K562 (cell line): ENCODE measurements around the gene VPS35. TPM values are rescaled to one million over a fixed set of nuclear protein-coding genes. Genes with fewer than 3 reads are reported as not detected.

Experiments
- DPF2 ChIP-seq: fragments of 450-650 bp; IDR thresholded peaks from 2 replicates; pipeline ENCODE4 v1.6.1; 2016
- FUS ChIP-seq: fragments of 200-400 bp; formaldehyde crosslinking; optimal IDR thresholded peaks from 2 replicates; pipeline ENCODE3; 2017; ENCODE audit warnings: low read depth, low read length
- GATAD2A ChIP-seq: fragments of 450-650 bp; IDR thresholded peaks from 2 replicates; pipeline ENCODE4 v1.6.1; 2017
- HNRNPL ChIP-seq: fragments of 200-400 bp; formaldehyde crosslinking; IDR thresholded peaks from 2 replicates; pipeline ENCODE4 v1.6.1; 2017; ENCODE audit warnings: low read depth, mild to moderate bottlenecking, low read length
- HNRNPLL ChIP-seq: fragments of 200-400 bp; formaldehyde crosslinking; IDR thresholded peaks from 2 replicates; pipeline ENCODE4 v1.6.1; 2017; ENCODE audit warnings: low read length, low read depth, mild to moderate bottlenecking; ENCODE audit not compliant: poor library complexity, severe bottlenecking
- KDM1A ChIP-seq, 2 experiments: fragments of 450-650 bp; IDR thresholded peaks; 2 replicates each; pipeline ENCODE4 v1.6.1; 2016; ENCODE audit warnings: mild to moderate bottlenecking in 2 of 2
- NCOA6 ChIP-seq: fragments of 450-650 bp; IDR thresholded peaks from 2 replicates; pipeline ENCODE4 v1.6.1; 2017; ENCODE audit warnings: mild to moderate bottlenecking
- NR4A1 ChIP-seq, 2 experiments: fragments of 250-450 bp in 1 of 2; fragments of 450-650 bp in 1 of 2; sonication (Bioruptor Pico) in 1 of 2; IDR thresholded peaks; 2 replicates each; pipeline versions ENCODE4 v1.4.0 to v1.6.1; 2016 to 2020; ENCODE audit warnings: mild to moderate bottlenecking in 2 of 2, missing compliant biosample characterization in 1 of 2, missing genetic modification characterization in 1 of 2, moderate library complexity in 1 of 2
- PHF20 ChIP-seq: fragments of 450-650 bp; IDR thresholded peaks from 2 replicates; pipeline ENCODE4 v1.6.1; 2018; ENCODE audit not compliant: partially characterized antibody
- PHTF2 ChIP-seq: fragments of 250-450 bp; sonication (Bioruptor Pico); IDR thresholded peaks from 2 replicates; pipeline ENCODE4 v1.5.0; 2021; ENCODE audit warnings: mild to moderate bottlenecking
- SAFB2 ChIP-seq: fragments of 200-400 bp; formaldehyde crosslinking; IDR thresholded peaks from 2 replicates; pipeline ENCODE4 v1.6.1; 2018; ENCODE audit warnings: borderline replicate concordance, low read length, low read depth, moderate library complexity; ENCODE audit not compliant: severe bottlenecking
- SOX6 ChIP-seq: fragments of 450-650 bp; IDR thresholded peaks from 2 replicates; pipeline ENCODE4 v1.6.1; 2014; ENCODE audit warnings: mild to moderate bottlenecking
- TCF7 ChIP-seq: sonication (generic); IDR thresholded peaks from 2 replicates; pipeline ENCODE4 v1.6.1; 2016; ENCODE audit warnings: antibody characterized with exemption, borderline replicate concordance
- ZC3H11A ChIP-seq: IDR thresholded peaks from 2 replicates; pipeline ENCODE4 v1.6.1; 2012; ENCODE audit warnings: low read depth, low read length, improper control_type of control experiment
- ZNF146 ChIP-seq: IDR thresholded peaks from one replicate; pipeline ENCODE4 v1.6.1; 2018; ENCODE audit warnings: missing compliant biosample characterization; ENCODE audit not compliant: unreplicated experiment
- polyA plus RNA-seq, 8 experiments: library from polyadenylated mRNA; depleted of rRNA in 4 of 8; stranded (reverse) in 5 of 8; unstranded in 3 of 8; fragments of >200 nt; fragmentation: Nextera tagmentation in 2 of 8; fragmentation: Illumina TruSeq in 1 of 8; extraction: Ambion mirVana in 2 of 8; extraction: Trizol in 1 of 8; gene quantifications; 2 replicates each; pipeline versions ENCODE4 v1.2.1 to v1.2.3, GENCODE V29; 2011 to 2014; ENCODE audit warnings: inconsistent platforms in 1 of 8, missing spikeins in 1 of 8
- total RNA-seq, 7 experiments: library from RNA; depleted of rRNA in 6 of 7; stranded (reverse); fragments of >200 nt in 6 of 7; fragmentation: Illumina TruSeq in 2 of 7; extraction: Trizol in 2 of 7; gene quantifications; 2 replicates each; pipeline versions ENCODE4 v1.2.1 to v1.2.3, GENCODE V29; 2011 to 2021; ENCODE audit warnings: low replicate concordance in 1 of 7
- TF ChIP-seq, protein P1 (sequence below): fragments of 250-450 bp; sonication (Bioruptor Pico); IDR thresholded peaks from 2 replicates; pipeline ENCODE4 v1.5.0; 2020; ENCODE audit warnings: mild to moderate bottlenecking, borderline replicate concordance
- TF ChIP-seq, protein P2 (sequence below): fragments of 450-650 bp; IDR thresholded peaks from 2 replicates; pipeline ENCODE4 v1.7.0; 2016; ENCODE audit warnings: borderline replicate concordance
- TF ChIP-seq, protein P3 (sequence below): fragments of 450-650 bp; formaldehyde crosslinking; IDR thresholded peaks from 2 replicates; pipeline ENCODE4 v1.4.0; 2020; ENCODE audit warnings: mild to moderate bottlenecking
- TF ChIP-seq, protein P4 (sequence below): IDR thresholded peaks from 2 replicates; pipeline ENCODE4 v1.6.1; 2011; ENCODE audit warnings: borderline replicate concordance, low read depth, mild to moderate bottlenecking, moderate library complexity, low read length; ENCODE audit not compliant: insufficient read depth, poor library complexity, severe bottlenecking

The VPS35 gene
- total and polyA plus RNA-seq, 9 of the 15 experiments (the other 6 are each of a cell fraction or from before 2014, with no cell fraction given): 32.7 to 131 (median 66.2) TPM

DNA sequence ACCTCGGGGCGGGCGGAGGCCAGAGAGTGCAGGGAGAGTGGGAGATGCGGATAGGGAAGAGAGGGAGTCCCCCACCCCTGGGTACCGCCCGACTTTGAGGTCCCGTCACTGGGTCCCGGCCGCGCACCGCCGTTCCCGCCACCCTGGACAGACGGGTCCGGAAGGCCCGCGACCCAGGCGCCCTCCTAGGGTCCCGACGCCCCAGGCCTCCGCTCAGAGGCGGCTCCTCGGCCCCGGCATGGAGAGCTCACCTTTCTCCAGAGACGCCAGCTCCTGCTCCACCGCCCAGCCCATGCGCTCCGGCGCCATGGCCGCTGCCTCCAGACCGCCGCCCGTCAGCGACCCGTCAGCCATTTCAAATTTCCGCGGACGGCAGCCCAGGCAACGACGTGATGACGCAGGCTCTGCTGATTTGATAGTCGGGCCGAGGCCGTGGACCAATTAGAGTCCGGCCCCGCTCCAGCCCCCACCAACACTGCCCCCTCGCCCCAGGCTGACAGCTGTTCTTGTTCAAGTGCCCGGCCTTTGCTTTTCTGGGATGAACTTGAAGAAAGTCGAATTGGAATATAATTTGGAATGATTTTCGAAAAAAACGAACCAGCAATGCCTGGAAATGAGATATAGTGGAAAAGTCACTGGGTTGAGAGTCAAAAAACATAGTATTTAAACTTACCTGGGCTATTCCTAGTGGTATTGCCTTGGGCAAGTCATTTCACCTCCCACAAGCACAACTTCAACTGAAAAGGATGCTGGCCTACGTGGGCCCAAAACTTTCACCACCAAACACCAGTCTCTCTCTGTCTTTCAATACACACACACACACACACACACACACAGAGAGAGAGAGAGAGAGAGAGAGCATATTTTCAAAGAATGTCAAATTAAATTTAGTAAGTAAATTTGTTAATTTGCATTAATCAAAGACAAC lies 67.7 kb downstream of the VPS35 start, which contains the start of gene SHCBP1 (continued):
- TF ChIP-seq, protein P1, sequence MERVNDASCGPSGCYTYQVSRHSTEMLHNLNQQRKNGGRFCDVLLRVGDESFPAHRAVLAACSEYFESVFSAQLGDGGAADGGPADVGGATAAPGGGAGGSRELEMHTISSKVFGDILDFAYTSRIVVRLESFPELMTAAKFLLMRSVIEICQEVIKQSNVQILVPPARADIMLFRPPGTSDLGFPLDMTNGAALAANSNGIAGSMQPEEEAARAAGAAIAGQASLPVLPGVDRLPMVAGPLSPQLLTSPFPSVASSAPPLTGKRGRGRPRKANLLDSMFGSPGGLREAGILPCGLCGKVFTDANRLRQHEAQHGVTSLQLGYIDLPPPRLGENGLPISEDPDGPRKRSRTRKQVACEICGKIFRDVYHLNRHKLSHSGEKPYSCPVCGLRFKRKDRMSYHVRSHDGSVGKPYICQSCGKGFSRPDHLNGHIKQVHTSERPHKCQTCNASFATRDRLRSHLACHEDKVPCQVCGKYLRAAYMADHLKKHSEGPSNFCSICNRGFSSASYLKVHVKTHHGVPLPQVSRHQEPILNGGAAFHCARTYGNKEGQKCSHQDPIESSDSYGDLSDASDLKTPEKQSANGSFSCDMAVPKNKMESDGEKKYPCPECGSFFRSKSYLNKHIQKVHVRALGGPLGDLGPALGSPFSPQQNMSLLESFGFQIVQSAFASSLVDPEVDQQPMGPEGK (CRISPR knock-in tag): no peak
- TF ChIP-seq SOX6 (no peak), DPF2 (no peak), KDM1A (IDR thresholded peaks at IDR 0.05) (no peak), TCF7 (no peak), HNRNPLL (peak; percentile 40), ZNF146 (CRISPR knock-in tag) (no peak), FUS (no peak), PHF20 (peak; percentile 74), GATAD2A (no peak), SAFB2 (no peak), ZC3H11A (no peak), PHTF2 (CRISPR knock-in tag) (no peak), NCOA6 (peak; percentile 70; the same call in 1 of the 2 replicates), HNRNPL (0 out of 2 replicates have a peak, but pooled peaks have one; percentile 25), NR4A1 (CRISPR knock-in tag; IDR thresholded peaks at IDR 0.05) (no peak), NR4A1 (tag; IDR thresholded peaks at IDR 0.05) (no peak)
- TF ChIP-seq, protein P2, sequence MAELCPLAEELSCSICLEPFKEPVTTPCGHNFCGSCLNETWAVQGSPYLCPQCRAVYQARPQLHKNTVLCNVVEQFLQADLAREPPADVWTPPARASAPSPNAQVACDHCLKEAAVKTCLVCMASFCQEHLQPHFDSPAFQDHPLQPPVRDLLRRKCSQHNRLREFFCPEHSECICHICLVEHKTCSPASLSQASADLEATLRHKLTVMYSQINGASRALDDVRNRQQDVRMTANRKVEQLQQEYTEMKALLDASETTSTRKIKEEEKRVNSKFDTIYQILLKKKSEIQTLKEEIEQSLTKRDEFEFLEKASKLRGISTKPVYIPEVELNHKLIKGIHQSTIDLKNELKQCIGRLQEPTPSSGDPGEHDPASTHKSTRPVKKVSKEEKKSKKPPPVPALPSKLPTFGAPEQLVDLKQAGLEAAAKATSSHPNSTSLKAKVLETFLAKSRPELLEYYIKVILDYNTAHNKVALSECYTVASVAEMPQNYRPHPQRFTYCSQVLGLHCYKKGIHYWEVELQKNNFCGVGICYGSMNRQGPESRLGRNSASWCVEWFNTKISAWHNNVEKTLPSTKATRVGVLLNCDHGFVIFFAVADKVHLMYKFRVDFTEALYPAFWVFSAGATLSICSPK: no peak
- TF ChIP-seq, protein P3, sequence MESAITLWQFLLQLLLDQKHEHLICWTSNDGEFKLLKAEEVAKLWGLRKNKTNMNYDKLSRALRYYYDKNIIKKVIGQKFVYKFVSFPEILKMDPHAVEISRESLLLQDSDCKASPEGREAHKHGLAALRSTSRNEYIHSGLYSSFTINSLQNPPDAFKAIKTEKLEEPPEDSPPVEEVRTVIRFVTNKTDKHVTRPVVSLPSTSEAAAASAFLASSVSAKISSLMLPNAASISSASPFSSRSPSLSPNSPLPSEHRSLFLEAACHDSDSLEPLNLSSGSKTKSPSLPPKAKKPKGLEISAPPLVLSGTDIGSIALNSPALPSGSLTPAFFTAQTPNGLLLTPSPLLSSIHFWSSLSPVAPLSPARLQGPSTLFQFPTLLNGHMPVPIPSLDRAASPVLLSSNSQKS (CRISPR knock-in tag): no peak
- TF ChIP-seq, protein P4, sequence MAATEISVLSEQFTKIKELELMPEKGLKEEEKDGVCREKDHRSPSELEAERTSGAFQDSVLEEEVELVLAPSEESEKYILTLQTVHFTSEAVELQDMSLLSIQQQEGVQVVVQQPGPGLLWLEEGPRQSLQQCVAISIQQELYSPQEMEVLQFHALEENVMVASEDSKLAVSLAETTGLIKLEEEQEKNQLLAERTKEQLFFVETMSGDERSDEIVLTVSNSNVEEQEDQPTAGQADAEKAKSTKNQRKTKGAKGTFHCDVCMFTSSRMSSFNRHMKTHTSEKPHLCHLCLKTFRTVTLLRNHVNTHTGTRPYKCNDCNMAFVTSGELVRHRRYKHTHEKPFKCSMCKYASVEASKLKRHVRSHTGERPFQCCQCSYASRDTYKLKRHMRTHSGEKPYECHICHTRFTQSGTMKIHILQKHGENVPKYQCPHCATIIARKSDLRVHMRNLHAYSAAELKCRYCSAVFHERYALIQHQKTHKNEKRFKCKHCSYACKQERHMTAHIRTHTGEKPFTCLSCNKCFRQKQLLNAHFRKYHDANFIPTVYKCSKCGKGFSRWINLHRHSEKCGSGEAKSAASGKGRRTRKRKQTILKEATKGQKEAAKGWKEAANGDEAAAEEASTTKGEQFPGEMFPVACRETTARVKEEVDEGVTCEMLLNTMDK: no peak
